Measurements from ENCODE around the gene SH2D6.

GRCh38 chr2:85477884-85478283 is 59.4 kb downstream of the SH2D6 start:
- no peak for TF ChIP-seq CTCF (IDR thresholded peaks at IDR 0.05)
- no peak for TF ChIP-seq POLR2A (IDR thresholded peaks at IDR 0.05)
